ENCODE measurements around the gene MSI2.

- TF ChIP-seq CTCF (IDR thresholded peaks at IDR 0.05; ENCODE audit: low read length) (no peak), EZH2 (IDR thresholded peaks at IDR 0.05; ENCODE audit: borderline replicate concordance, low read length) (no peak)
Observed at GRCh38 chr17:57517273-57517631, 260.9 kb downstream of the MSI2 start.
